Sigmoid colon (tissue), 7 donors: ENCODE data around the gene CDH23. TPM values are rescaled to one million over a fixed set of nuclear protein-coding genes. Genes with fewer than 3 reads are reported as not detected.

Experiments used
- DNase-seq: peaks from one replicate; pipeline ENCODE4 v3.0.0-alpha.2; 2019
- H3K27ac ChIP-seq, 4 donors: fragments of 200-600 bp; sonication (generic); one replicate each; pipeline ENCODE4 v1.5.1; 2016 to 2019; ENCODE audit warnings: mild to moderate bottlenecking in 1 of 4
- H3K27me3 ChIP-seq, 3 donors: fragments of 200-600 bp; sonication (generic); one replicate each; pipeline ENCODE4 v1.5.1; 2019; ENCODE audit warnings: mild to moderate bottlenecking in 1 of 3
- H3K36me3 ChIP-seq, 4 donors: fragments of 200-600 bp; sonication (generic); one replicate each; pipeline ENCODE4 v1.5.1; 2016 to 2019
- H3K4me1 ChIP-seq, 4 donors: fragments of 200-600 bp; sonication (generic); one replicate each; pipeline ENCODE4 v1.5.1; 2017 to 2019
- H3K4me3 ChIP-seq, 4 donors: fragments of 200-600 bp; sonication (generic); one replicate each; pipeline ENCODE4 v1.5.1; 2017 to 2019; ENCODE audit warnings: mild to moderate bottlenecking in 2 of 4, moderate library complexity in 1 of 4
- H3K9me3 ChIP-seq, 4 donors: fragments of 200-600 bp in 3 of 4; sonication (generic) in 3 of 4; one replicate each; pipeline versions ENCODE4 v1.5.1 to v1.6.1; 2013 to 2019
- EP300 ChIP-seq, 4 donors: sonication (generic); formaldehyde crosslinking; IDR thresholded peaks; one replicate each; pipeline ENCODE4 v1.6.1; 2017; ENCODE audit warnings: antibody characterized with exemption in 4 of 4
- POLR2A ChIP-seq, 2 donors: fragments of 450-650 bp; IDR thresholded peaks; one replicate each; pipeline ENCODE4 v1.6.1; 2016; ENCODE audit warnings: antibody characterized with exemption in 2 of 2, mild to moderate bottlenecking in 2 of 2, moderate library complexity in 2 of 2
- POLR2AphosphoS5 ChIP-seq, 4 donors: sonication (generic); formaldehyde crosslinking; IDR thresholded peaks; one replicate each; pipeline ENCODE4 v1.6.1; 2017; ENCODE audit warnings: antibody characterized with exemption in 4 of 4
- WGBS, 2 donors: extraction: QIAGEN DNeasy Blood & Tissue Kit; methylation state at CpG; one replicate each; pipeline ENCODE4 v1.1.7; 2013; 5-methylcytosine and 5-hydroxymethylcytosine counted together
- intact Hi-C: fragments of 100-400 bp; cut with DNase I; formaldehyde crosslinking; loops from one replicate; pipeline ENCODE4 v1.15.1; 2023
- polyA plus RNA-seq, 3 donors: library from polyadenylated mRNA; stranded (reverse); fragments of 200-250 nt; gene quantifications; one replicate each; pipeline ENCODE4 v1.2.3, GENCODE V29; 2013
- total RNA-seq, 4 donors: library from RNA; depleted of rRNA; stranded (reverse); fragments of >200 nt; gene quantifications; one replicate each; pipeline ENCODE4 v1.1.0, GENCODE V29; 2016
- TF ChIP-seq, protein P1 (sequence below), 4 experiments: fragments of 450-650 bp in 3 of 4; fragments of 200-600 bp in 1 of 4; IDR thresholded peaks; one replicate each; pipeline ENCODE4 v1.5.1; 2016 to 2019; ENCODE audit warnings: antibody characterized with exemption in 4 of 4, mild to moderate bottlenecking in 3 of 4, moderate library complexity in 2 of 4
- donor health status: healthy with polysubstance abuse.
- donor health status: Bipolar disorder and iron deficiency.
- donor health status: healthy.

The CDH23 gene
- total and polyA plus RNA-seq, 7 donors: 1.5 to 7.2 (median 3.0) TPM

DNA sequence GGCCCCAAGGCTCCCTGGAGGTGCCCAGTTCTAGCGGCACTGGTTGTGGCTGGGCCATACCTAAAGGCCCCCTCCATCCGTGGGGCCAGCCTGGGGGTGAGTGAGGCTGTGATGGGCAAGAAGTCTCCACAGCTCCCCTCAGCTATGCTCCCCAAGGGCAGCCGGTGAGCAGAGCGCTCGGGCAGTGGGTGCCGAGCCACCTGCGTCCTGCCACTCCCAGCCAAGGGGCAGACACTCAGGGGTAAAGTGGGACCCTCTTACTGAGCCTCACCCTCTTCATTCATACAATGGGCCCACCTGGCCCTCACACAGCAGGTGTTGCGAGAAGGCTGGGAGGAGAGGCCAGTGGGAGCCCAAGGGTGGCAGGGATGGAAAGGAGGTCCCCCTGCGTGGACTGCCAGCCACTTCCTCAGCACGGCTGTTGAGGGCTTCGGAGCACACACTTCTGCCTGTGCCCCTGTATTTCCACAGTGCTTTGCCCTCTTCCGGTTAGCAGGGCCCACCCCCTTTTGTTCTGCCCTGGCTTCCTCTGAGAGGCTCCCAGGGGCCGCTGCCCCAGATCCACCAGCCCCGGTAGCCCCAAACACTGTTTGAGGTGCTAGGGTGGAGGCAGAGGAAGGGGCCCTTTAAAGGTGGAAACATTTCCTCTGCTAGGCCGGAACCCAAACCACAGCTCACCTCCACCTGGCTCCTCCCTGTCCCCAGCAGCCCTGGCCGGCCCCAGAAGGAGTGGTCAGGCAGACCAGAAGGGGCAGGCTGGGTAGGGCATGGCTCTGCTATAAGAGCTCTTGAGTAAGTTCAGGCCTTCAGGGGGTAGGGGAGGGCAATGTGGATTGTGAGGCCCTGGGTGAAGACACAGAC lies 339.2 kb downstream of the CDH23 start:
- no peak overlapping the region for H3K4me3 ChIP-seq
- H3K27me3 ChIP-seq: no peaks in the 10 kb centered on the region
- H3K9me3 ChIP-seq: no peaks in the 10 kb centered on the region
- WGBS, 2 donors: 57 to 78% methylated on average over 16 of the region's 16 CpGs
- intact Hi-C loops: no loop called here
- TF ChIP-seq, protein P1, sequence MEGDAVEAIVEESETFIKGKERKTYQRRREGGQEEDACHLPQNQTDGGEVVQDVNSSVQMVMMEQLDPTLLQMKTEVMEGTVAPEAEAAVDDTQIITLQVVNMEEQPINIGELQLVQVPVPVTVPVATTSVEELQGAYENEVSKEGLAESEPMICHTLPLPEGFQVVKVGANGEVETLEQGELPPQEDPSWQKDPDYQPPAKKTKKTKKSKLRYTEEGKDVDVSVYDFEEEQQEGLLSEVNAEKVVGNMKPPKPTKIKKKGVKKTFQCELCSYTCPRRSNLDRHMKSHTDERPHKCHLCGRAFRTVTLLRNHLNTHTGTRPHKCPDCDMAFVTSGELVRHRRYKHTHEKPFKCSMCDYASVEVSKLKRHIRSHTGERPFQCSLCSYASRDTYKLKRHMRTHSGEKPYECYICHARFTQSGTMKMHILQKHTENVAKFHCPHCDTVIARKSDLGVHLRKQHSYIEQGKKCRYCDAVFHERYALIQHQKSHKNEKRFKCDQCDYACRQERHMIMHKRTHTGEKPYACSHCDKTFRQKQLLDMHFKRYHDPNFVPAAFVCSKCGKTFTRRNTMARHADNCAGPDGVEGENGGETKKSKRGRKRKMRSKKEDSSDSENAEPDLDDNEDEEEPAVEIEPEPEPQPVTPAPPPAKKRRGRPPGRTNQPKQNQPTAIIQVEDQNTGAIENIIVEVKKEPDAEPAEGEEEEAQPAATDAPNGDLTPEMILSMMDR (IDR thresholded peaks at IDR 0.05): no peak
- TF ChIP-seq POLR2AphosphoS5 (IDR thresholded peaks at IDR 0.05) (no peak), EP300 (IDR thresholded peaks at IDR 0.05) (no peak), POLR2A (IDR thresholded peaks at IDR 0.05) (no peak)
- no peaks in the 10 kb centered on the region for H3K36me3 ChIP-seq
- H3K27ac ChIP-seq: peak overlapping the region in 1 of 4 donors; percentile 23
- DNase-seq: no peak
- H3K4me1 ChIP-seq: peaks cover 0 to 22% (median 12%) of the 10 kb centered on the region in 4 donors

DNA sequence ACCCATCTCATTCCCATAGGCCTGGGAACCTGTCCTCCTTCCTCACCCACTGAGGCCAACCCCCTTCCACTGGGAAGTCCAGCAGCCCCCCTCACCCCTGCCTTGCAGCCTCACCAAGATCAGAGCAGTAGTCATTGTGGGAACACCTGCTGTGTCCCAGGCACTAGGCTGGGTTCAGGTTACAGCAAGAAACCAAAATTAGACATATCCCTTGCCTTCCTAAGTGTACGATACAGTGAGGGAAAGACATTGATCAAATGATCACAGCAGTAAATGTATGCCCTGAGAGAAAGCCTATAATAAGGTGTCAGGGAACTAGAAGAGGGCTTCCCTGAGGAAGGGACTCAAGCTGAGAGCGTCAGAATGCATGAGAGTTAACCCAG lies 339.8 kb downstream of the CDH23 start:
- 60 to 73% methylated on average over 2 of the region's 2 CpGs for WGBS, 2 donors

DNA sequence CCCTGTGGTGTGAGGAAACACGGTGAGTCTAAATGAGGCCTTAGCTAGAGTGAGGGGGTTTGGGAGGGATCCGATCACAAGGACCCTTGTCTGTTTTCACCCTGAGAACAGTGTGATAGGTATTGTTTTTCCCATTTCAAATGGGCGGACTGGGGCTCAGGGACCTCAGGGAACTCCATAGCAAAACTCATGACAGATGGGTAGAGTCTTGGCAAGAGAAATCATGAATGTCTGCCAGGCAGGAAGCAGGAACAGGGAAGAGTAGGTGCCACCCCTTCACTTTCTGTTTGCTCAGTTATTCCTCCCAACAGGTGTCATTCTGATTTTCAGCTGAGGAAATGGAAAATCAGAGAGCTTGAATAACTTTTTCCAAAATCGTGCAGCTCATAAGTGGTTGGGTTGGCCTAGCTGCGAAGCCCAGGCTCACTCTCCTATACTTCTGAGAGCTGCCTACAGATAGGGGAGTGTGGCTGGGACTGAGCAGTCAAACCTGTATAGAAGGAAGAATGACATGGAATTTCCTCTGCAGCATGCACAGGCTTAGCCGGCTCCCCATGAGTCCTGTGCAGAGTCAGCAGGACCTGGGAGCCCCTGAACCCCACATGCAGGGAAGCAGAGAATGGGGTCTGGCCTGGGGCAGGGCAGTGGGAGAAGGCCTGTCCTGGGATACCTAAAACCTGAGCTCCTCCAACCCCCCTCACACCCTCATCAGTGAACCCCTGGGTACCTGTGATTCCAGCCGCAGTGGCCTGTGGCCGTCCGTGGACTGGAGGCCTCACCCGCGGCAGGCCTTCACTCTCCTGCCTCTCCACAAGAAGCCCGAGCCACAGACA lies 340.5 kb downstream of the CDH23 start:
- Histone ChIP-seq H3K27me3 (no peaks in the 10 kb centered on the region), H3K36me3 (no peaks in the 10 kb centered on the region), H3K27ac (peak overlapping the region in 2 of 4 donors; percentile 41 to 47), H3K9me3 (no peaks in the 10 kb centered on the region), H3K4me1 (peaks cover 0 to 22% (median 12%) of the 10 kb centered on the region in 4 donors), H3K4me3 (no peak overlapping the region)
- TF ChIP-seq EP300 (IDR thresholded peaks at IDR 0.05) (no peak), POLR2AphosphoS5 (IDR thresholded peaks at IDR 0.05) (no peak), POLR2A (IDR thresholded peaks at IDR 0.05) (no peak)
- TF ChIP-seq, protein P1 (IDR thresholded peaks at IDR 0.05): no peak
- DNase-seq: no peak
- 40 to 64% methylated on average over 12 of the region's 12 CpGs for WGBS, 2 donors
- intact Hi-C loops: no loop called here

More for the DNA sequence above, 339.8 kb downstream of the CDH23 start:
- Histone ChIP-seq H3K4me3 (no peak overlapping the region), H3K27me3 (no peaks in the 10 kb centered on the region), H3K36me3 (no peaks in the 10 kb centered on the region), H3K27ac (peak overlapping the region in 1 of 4 donors; percentile 23), H3K9me3 (no peaks in the 10 kb centered on the region), H3K4me1 (peaks cover 0 to 22% (median 12%) of the 10 kb centered on the region in 4 donors)
- intact Hi-C loops: no loop called here
- DNase-seq: no peak
- TF ChIP-seq EP300 (IDR thresholded peaks at IDR 0.05) (no peak), POLR2A (IDR thresholded peaks at IDR 0.05) (no peak), POLR2AphosphoS5 (IDR thresholded peaks at IDR 0.05) (no peak)
- TF ChIP-seq, protein P1 (IDR thresholded peaks at IDR 0.05): no peak

DNA sequence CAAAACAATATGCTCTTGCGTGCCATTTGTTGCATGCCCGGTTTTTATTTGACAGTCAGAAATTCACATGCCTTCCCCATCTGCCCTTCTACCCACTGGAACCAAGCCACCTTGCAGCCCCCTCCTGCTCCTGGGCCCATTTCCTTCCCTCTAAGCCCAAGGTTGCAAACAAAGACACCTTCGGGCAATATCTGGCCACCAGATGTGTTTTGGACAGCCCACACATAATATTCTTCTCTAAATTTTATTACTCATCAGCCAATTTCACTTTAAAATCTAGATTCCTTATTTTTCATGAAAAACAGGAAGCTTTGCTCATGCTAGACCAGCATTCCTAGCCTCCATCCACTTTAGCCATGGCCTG lies 341.1 kb downstream of the CDH23 start:
- Histone ChIP-seq H3K4me3 (no peak overlapping the region), H3K9me3 (no peaks in the 10 kb centered on the region), H3K4me1 (peaks cover 0 to 22% (median 12%) of the 10 kb centered on the region in 4 donors), H3K36me3 (no peaks in the 10 kb centered on the region), H3K27me3 (no peaks in the 10 kb centered on the region), H3K27ac (peak overlapping the region in 2 of 4 donors; percentile 41 to 47)
- DNase-seq: no peak
- intact Hi-C loops: no loop called here
- TF ChIP-seq POLR2A (IDR thresholded peaks at IDR 0.05): no peak
- TF ChIP-seq, protein P1 (IDR thresholded peaks at IDR 0.05): no peak
- TF ChIP-seq EP300 (IDR thresholded peaks at IDR 0.05): no peak
- TF ChIP-seq POLR2AphosphoS5 (IDR thresholded peaks at IDR 0.05): no peak
- WGBS, 2 donors: 53 to 72% methylated on average over 3 of the region's 3 CpGs
